Subcutaneous adipose tissue (tissue), 4 donors: ENCODE measurements around the gene PLEKHG3. TPM values are rescaled to one million over a fixed set of nuclear protein-coding genes. Genes with fewer than 3 reads are reported as not detected.

ENCODE experiments used
- CTCF ChIP-seq: fragments of 450-650 bp; IDR thresholded peaks from one replicate; pipeline ENCODE4 v1.5.1; 2016; ENCODE audit warnings: low read depth, mild to moderate bottlenecking, control low read depth, antibody characterized with exemption, moderate library complexity
- total RNA-seq, 4 donors: library from RNA; depleted of rRNA; stranded (reverse); fragments of >200 nt; gene quantifications; one replicate each; pipeline ENCODE4 v1.1.0, GENCODE V29; 2016

PLEKHG3 gene
- total RNA-seq, 4 donors from 2014 or later, result 12.4 to 66.9 (median 19.8) TPM

- no peak for TF ChIP-seq CTCF
Measured at GRCh38 chr14:64673316-64673715, 30.9 kb upstream of the PLEKHG3 start.

- TF ChIP-seq CTCF, result no peak
Measured at GRCh38 chr14:64673748-64674147, 30.5 kb upstream of the PLEKHG3 start.

GRCh38 chr14:64674829-64675228 lies 29.4 kb upstream of the PLEKHG3 start:
- no peak for TF ChIP-seq CTCF

GRCh38 chr14:64675312-64675711 lies 28.9 kb upstream of the PLEKHG3 start:
- TF ChIP-seq CTCF, result no peak

GRCh38 chr14:64676410-64677008 lies 27.7 kb upstream of the PLEKHG3 start:
- no peak for TF ChIP-seq CTCF

GRCh38 chr14:64680013-64680713 lies 24.1 kb upstream of the PLEKHG3 start:
- no peak for TF ChIP-seq CTCF

GRCh38 chr14:64680714-64681065 lies 23.5 kb upstream of the PLEKHG3 start:
- TF ChIP-seq CTCF, result no peak
